GM23338 (cell line): ENCODE measurements around the gene DUOX1. TPM values are rescaled to one million over a fixed set of nuclear protein-coding genes. Genes with fewer than 3 reads are reported as not detected.

Experiments used
- ATAC-seq: fragments of 200-7000 bp; cut with Tn5 transposase; 3 replicates; pipeline ENCODE4 v1.9.1; 2020
- DNase-seq: peaks from one replicate; pipeline ENCODE4 v3.0.0-alpha.2; 2015; ENCODE audit warnings: low spot score
- H2AFZ ChIP-seq: fragments of 200-600 bp; sonication (generic); 2 replicates; pipeline ENCODE4 v1.8.0; 2016; ENCODE audit warnings: antibody characterized with exemption, mild to moderate bottlenecking, moderate library complexity
- H3F3A ChIP-seq: fragments of 200-600 bp; sonication (generic); replicated peaks from 2 replicates; pipeline ENCODE4 v1.8.0; 2017; ENCODE audit warnings: antibody characterized with exemption, mixed run types, low read depth
- H3K27ac ChIP-seq: fragments of 200-600 bp; sonication (generic); 2 replicates; pipeline ENCODE4 v1.6.1; 2016; ENCODE audit warnings: low read depth
- H3K27me3 ChIP-seq: fragments of 200-600 bp; sonication (generic); 2 replicates; pipeline ENCODE4 v1.8.0; 2016; ENCODE audit warnings: mild to moderate bottlenecking, mixed run types, moderate library complexity; ENCODE audit not compliant: insufficient read depth
- H3K36me3 ChIP-seq: fragments of 200-600 bp; sonication (generic); 2 replicates; pipeline ENCODE4 v1.8.0; 2016; ENCODE audit warnings: mild to moderate bottlenecking; ENCODE audit not compliant: insufficient read depth
- H3K4me1 ChIP-seq: fragments of 200-600 bp; sonication (generic); 2 replicates; pipeline ENCODE4 v1.8.0; 2016; ENCODE audit warnings: mild to moderate bottlenecking, moderate library complexity; ENCODE audit not compliant: insufficient read depth
- H3K4me2 ChIP-seq: fragments of 200-600 bp; sonication (generic); 2 replicates; pipeline ENCODE4 v1.7.1; 2017; ENCODE audit warnings: mixed run types
- H3K4me3 ChIP-seq: fragments of 200-600 bp; sonication (generic); 2 replicates; pipeline ENCODE4 v1.6.1; 2016; ENCODE audit warnings: mixed run types
- H3K79me2 ChIP-seq: fragments of 200-600 bp; sonication (generic); replicated peaks from 2 replicates; pipeline ENCODE4 v1.8.0; 2017; ENCODE audit warnings: mild to moderate bottlenecking; ENCODE audit not compliant: insufficient read depth
- H3K9me2 ChIP-seq: fragments of 200-600 bp; sonication (generic); 2 replicates; pipeline ENCODE4 v1.8.0; 2017; ENCODE audit not compliant: insufficient read depth
- H4K20me1 ChIP-seq: fragments of 200-600 bp; sonication (generic); replicated peaks from 2 replicates; pipeline ENCODE4 v1.8.0; 2017; ENCODE audit warnings: mild to moderate bottlenecking; ENCODE audit not compliant: insufficient read depth
- H3K27ac Mint-ChIP-seq: 2 replicates; pipeline ENCODE4 v1.8.0; 2020; ENCODE audit warnings: inconsistent platforms, mild to moderate bottlenecking, moderate library complexity, mixed read lengths
- H3K27me3 Mint-ChIP-seq: 3 replicates; pipeline ENCODE4 v1.8.0; 2022; ENCODE audit warnings: low read depth, mild to moderate bottlenecking, moderate library complexity, mixed read lengths, inconsistent platforms; ENCODE audit not compliant: insufficient read depth, poor library complexity
- H3K36me3 Mint-ChIP-seq: 3 replicates; pipeline ENCODE4 v1.8.0; 2021; ENCODE audit warnings: low read depth, mild to moderate bottlenecking, inconsistent platforms, moderate library complexity, mixed read lengths
- H3K4me1 Mint-ChIP-seq: 3 replicates; pipeline ENCODE4 v1.8.0; 2020; ENCODE audit warnings: mild to moderate bottlenecking, inconsistent platforms, mixed read lengths
- H3K4me3 Mint-ChIP-seq: 3 replicates; pipeline ENCODE4 v1.8.0; 2021; ENCODE audit warnings: moderate library complexity, mild to moderate bottlenecking, inconsistent platforms, mixed read lengths
- H3K9me3 Mint-ChIP-seq: 3 replicates; pipeline ENCODE4 v1.8.0; 2020; ENCODE audit warnings: moderate library complexity, mild to moderate bottlenecking, inconsistent platforms, mixed read lengths
- CREB1 ChIP-seq: fragments of 250-450 bp; sonication (Bioruptor Pico); IDR thresholded peaks from 2 replicates; pipeline ENCODE4 v1.5.0; 2020; ENCODE audit warnings: low read depth, mild to moderate bottlenecking, moderate library complexity
- CTCF ChIP-seq, 2 experiments: fragments of 200-600 bp in 1 of 2; sonication (generic) in 1 of 2; conservative IDR thresholded peaks; 2 replicates each; pipeline versions ENCODE4 v1.5.1 to v1.6.1; 2016 to 2017; ENCODE audit warnings: antibody characterized with exemption in 2 of 2, low read depth in 2 of 2, mild to moderate bottlenecking in 2 of 2, moderate library complexity in 1 of 2
- ETS1 ChIP-seq: IDR thresholded peaks from 2 replicates; pipeline ENCODE4 v1.6.1; 2016; ENCODE audit warnings: antibody characterized with exemption
- EZH2 ChIP-seq: fragments of 200-600 bp; sonication (generic); IDR thresholded peaks from one replicate; pipeline ENCODE4 v1.8.0; 2017; ENCODE audit warnings: antibody characterized with exemption, mild to moderate bottlenecking, low read depth; ENCODE audit not compliant: unreplicated experiment
- EZH2phosphoT487 ChIP-seq: fragments of 200-600 bp; sonication (generic); IDR thresholded peaks from one replicate; pipeline ENCODE4 v1.8.1; 2018; ENCODE audit warnings: antibody characterized with exemption; ENCODE audit not compliant: unreplicated experiment
- JUNB ChIP-seq: IDR thresholded peaks from one replicate; pipeline ENCODE4 v1.6.1; 2016; ENCODE audit warnings: antibody characterized with exemption; ENCODE audit not compliant: unreplicated experiment
- NANOG ChIP-seq: IDR thresholded peaks from 2 replicates; pipeline ENCODE4 v1.6.1; 2016; ENCODE audit warnings: antibody characterized with exemption, borderline replicate concordance
- POLR2AphosphoS5 ChIP-seq: IDR thresholded peaks from 2 replicates; pipeline ENCODE4 v1.6.1; 2016; ENCODE audit warnings: antibody characterized with exemption, low read depth
- REST ChIP-seq: IDR thresholded peaks from one replicate; pipeline ENCODE4 v1.6.1; 2018; ENCODE audit warnings: antibody characterized with exemption; ENCODE audit not compliant: unreplicated experiment
- STAT1 ChIP-seq: IDR thresholded peaks from one replicate; pipeline ENCODE4 v1.6.1; 2016; ENCODE audit warnings: antibody characterized with exemption; ENCODE audit not compliant: unreplicated experiment
- ZNF114 ChIP-seq: fragments of 250-450 bp; sonication (Bioruptor Pico); IDR thresholded peaks from 2 replicates; pipeline ENCODE4 v1.5.0; 2020; ENCODE audit warnings: mild to moderate bottlenecking, moderate library complexity
- ZNF331 ChIP-seq: fragments of 250-450 bp; sonication (Bioruptor Pico); IDR thresholded peaks from 2 replicates; pipeline ENCODE4 v1.5.0; 2020; ENCODE audit warnings: low read depth, mild to moderate bottlenecking, moderate library complexity
- polyA plus RNA-seq: library from polyadenylated mRNA; unstranded; fragments of >200 nt; fragmentation: Nextera tagmentation; extraction: Ambion mirVana; gene quantifications from 2 replicates; pipeline ENCODE4 v1.2.1, GENCODE V29; 2016
- total RNA-seq: library from RNA; depleted of rRNA; stranded (reverse); fragments of >200 nt; shearing (Covaris generic); gene quantifications from 2 replicates; pipeline ENCODE4 v1.2.3, GENCODE V29; 2014

The DUOX1 gene
- total and polyA plus RNA-seq, 2 experiments from 2014 or later, result 0.69 to 0.73 TPM

- DNase-seq (no peak), ATAC-seq (no peak)
- no peaks in the 10 kb centered on the region for H3K79me2 ChIP-seq
- peak overlapping the region; percentile 76 for H3K4me2 ChIP-seq
- peaks cover 4% of the 10 kb centered on the region; the same call in 1 of the 2 replicates for H4K20me1 ChIP-seq
- H3K27ac ChIP-seq, result no peak overlapping the region
- Mint-ChIP-seq H3K4me3 (peak overlapping the region; percentile 39; the same call in 1 of the 3 replicates), H3K9me3 (peaks cover 12% of the 10 kb centered on the region), H3K36me3 (no peaks in the 10 kb centered on the region; the same call in 2 of the 3 replicates), H3K27me3 (peaks cover 80% of the 10 kb centered on the region), H3K27ac (no peak overlapping the region), H3K4me1 (peaks cover 27% of the 10 kb centered on the region)
- H3K4me1 ChIP-seq, result peaks cover 40% of the 10 kb centered on the region
- H3K4me3 ChIP-seq, result peak overlapping the region; percentile 48
- peak overlapping the region; percentile 56; the same call in 1 of the 2 replicates for H2AFZ ChIP-seq
- H3K9me2 ChIP-seq, result no peaks in the 10 kb centered on the region
- TF ChIP-seq ZNF331 (CRISPR knock-in tag) (no peak), EZH2 (peak; percentile 99)
- H3K36me3 ChIP-seq, result no peaks in the 10 kb centered on the region
- peaks cover 91% of the 10 kb centered on the region for H3K27me3 ChIP-seq
- no peaks in the 10 kb centered on the region for H3F3A ChIP-seq
Observed at GRCh38 chr15:45116006-45116481, 13.8 kb upstream of the DUOX1 start.

GRCh38 chr15:45116482-45117307 is 13.1 kb upstream of the DUOX1 start:
- peak overlapping the region; percentile 48 for H3K4me3 ChIP-seq
- H3K27me3 ChIP-seq, result peaks cover 92% of the 10 kb centered on the region
- peak overlapping the region; percentile 76 for H3K4me2 ChIP-seq
- Mint-ChIP-seq H3K27me3 (peaks cover 78% of the 10 kb centered on the region), H3K9me3 (peaks cover 12% of the 10 kb centered on the region), H3K27ac (no peak overlapping the region), H3K4me3 (peak overlapping the region; percentile 63; the same call in 1 of the 3 replicates), H3K36me3 (no peaks in the 10 kb centered on the region; the same call in 2 of the 3 replicates), H3K4me1 (peaks cover 27% of the 10 kb centered on the region)
- H3K27ac ChIP-seq, result no peak overlapping the region
- H3K4me1 ChIP-seq, result peaks cover 40% of the 10 kb centered on the region
- peaks cover 4% of the 10 kb centered on the region; the same call in 1 of the 2 replicates for H4K20me1 ChIP-seq
- DNase-seq (peak; percentile 56), ATAC-seq (peak; percentile 7)
- no peaks in the 10 kb centered on the region for H3K36me3 ChIP-seq
- H3F3A ChIP-seq, result no peaks in the 10 kb centered on the region
- H2AFZ ChIP-seq, result peak overlapping the region; percentile 56; the same call in 1 of the 2 replicates
- H3K9me2 ChIP-seq, result no peaks in the 10 kb centered on the region
- no peaks in the 10 kb centered on the region for H3K79me2 ChIP-seq
- TF ChIP-seq CREB1 (CRISPR knock-in tag) (no peak), CTCF (conservative IDR thresholded peaks at IDR 0.05; ENCODE audit: low read depth in 2 of 2) (peak in 1 of 2 experiments; percentile 10; a peak in 1 of 4 replicates), ZNF114 (CRISPR knock-in tag) (no peak), POLR2AphosphoS5 (no peak), ETS1 (no peak), STAT1 (no peak), NANOG (no peak), ZNF331 (CRISPR knock-in tag) (no peak), JUNB (no peak), REST (no peak), EZH2 (peak; percentile 94), EZH2phosphoT487 (peak; percentile 76)
